Measurements from ENCODE around the gene ERP27. TPM values are rescaled to one million over a fixed set of nuclear protein-coding genes. Genes with fewer than 3 reads are reported as not detected.

Gene ERP27
- total RNA-seq, 3 donors from 2014 or later, result 0.96 to 8.5 (median 7.8) TPM

DNA sequence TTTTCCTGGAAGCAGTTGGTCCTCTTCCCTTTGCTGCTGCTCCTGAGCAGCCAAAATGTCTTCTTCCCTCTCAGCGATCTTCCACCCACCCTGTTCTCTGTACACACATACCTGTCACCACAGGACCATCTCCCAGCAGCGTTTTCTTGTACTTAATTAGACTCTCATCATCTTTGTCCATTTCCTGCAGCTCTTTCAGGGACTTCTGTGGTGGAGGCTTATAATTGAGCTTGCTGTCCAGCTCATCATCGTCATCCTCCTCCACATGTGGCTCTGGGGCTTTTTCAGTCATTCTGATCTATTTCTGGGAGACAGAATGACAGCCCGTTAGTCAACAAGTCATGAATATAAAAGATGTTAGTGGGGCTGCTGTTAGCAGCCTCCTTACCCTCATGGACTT lies 12.1 kb upstream of the ERP27 start:
- no peak for DNase-seq (ENCODE audit: low spot score in 2 of 2)
- TF ChIP-seq, protein P1, sequence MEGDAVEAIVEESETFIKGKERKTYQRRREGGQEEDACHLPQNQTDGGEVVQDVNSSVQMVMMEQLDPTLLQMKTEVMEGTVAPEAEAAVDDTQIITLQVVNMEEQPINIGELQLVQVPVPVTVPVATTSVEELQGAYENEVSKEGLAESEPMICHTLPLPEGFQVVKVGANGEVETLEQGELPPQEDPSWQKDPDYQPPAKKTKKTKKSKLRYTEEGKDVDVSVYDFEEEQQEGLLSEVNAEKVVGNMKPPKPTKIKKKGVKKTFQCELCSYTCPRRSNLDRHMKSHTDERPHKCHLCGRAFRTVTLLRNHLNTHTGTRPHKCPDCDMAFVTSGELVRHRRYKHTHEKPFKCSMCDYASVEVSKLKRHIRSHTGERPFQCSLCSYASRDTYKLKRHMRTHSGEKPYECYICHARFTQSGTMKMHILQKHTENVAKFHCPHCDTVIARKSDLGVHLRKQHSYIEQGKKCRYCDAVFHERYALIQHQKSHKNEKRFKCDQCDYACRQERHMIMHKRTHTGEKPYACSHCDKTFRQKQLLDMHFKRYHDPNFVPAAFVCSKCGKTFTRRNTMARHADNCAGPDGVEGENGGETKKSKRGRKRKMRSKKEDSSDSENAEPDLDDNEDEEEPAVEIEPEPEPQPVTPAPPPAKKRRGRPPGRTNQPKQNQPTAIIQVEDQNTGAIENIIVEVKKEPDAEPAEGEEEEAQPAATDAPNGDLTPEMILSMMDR (IDR thresholded peaks at IDR 0.05), result no peak
- no peak for TF ChIP-seq POLR2AphosphoS5 (IDR thresholded peaks at IDR 0.05)
- no peak for TF ChIP-seq POLR2A (IDR thresholded peaks at IDR 0.05)
- Histone ChIP-seq H3K36me3 (no peaks in the 10 kb centered on the region), H3K27me3 (no peaks in the 10 kb centered on the region), H3K4me3 (no peak overlapping the region), H3K9me3 (no peaks in the 10 kb centered on the region), H3K27ac (peak overlapping the region; percentile 78 to 92), H3K4me1 (peaks cover 0 to 8% of the 10 kb centered on the region in 2 donors)
- intact Hi-C loops (cut with DNase I; ENCODE audit: low total_unique reads), result no loop called here

DNA sequence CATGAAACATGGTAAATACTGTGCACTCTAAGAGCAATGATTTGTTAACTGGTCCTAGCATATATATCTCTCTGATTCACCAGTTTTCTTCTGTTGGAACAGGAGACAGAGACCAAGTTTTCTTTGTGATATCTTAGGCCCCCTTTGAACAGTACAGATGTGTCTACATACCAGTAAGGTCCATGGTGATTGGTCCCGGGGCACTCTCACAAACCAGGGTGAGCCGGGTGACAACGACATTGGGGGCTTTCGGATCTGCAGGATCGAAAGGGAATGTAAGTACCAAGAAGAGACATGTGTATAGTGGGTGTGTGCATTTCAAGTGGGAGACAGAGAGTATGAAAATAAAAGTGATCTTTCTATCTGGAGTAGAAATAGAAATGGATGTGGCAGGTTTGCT lies 11.3 kb upstream of the ERP27 start:
- H3K4me3 ChIP-seq, result no peak overlapping the region
- peak overlapping the region; percentile 78 to 92 for H3K27ac ChIP-seq
- no peaks in the 10 kb centered on the region for H3K36me3 ChIP-seq
- DNase-seq (ENCODE audit: low spot score in 2 of 2), result no peak
- TF ChIP-seq POLR2AphosphoS5 (IDR thresholded peaks at IDR 0.05), result no peak
- TF ChIP-seq POLR2A (IDR thresholded peaks at IDR 0.05), result no peak
- TF ChIP-seq, protein P1 (IDR thresholded peaks at IDR 0.05), result no peak
- intact Hi-C loops (cut with DNase I; ENCODE audit: low total_unique reads), result no loop called here
- peaks cover 0 to 8% of the 10 kb centered on the region in 2 donors for H3K4me1 ChIP-seq
- H3K9me3 ChIP-seq, result no peaks in the 10 kb centered on the region
- no peaks in the 10 kb centered on the region for H3K27me3 ChIP-seq

DNA sequence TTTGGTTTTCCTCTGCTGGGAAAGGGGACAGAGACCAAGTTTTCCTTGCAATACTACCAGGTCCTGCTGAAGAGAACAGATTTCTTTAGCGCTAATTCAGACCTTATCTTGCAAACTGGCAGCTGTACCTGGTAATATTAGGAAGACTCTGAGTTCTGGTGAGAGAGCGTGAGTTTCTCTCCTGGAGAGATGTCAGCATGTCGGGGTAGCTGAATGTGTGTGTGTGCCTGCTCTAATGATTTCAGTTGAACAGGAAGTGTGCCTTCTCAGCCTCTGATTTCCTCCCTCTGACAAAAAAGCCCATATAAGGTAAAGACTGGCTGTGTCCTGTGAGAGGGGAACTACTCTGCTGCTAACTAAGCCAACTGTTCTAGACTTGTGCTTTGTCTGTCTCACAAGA lies 10.3 kb upstream of the ERP27 start:
- Histone ChIP-seq H3K27me3 (no peaks in the 10 kb centered on the region), H3K27ac (peak overlapping the region; percentile 78 to 92), H3K4me1 (peaks cover 0 to 8% of the 10 kb centered on the region in 2 donors), H3K36me3 (no peaks in the 10 kb centered on the region), H3K9me3 (no peaks in the 10 kb centered on the region), H3K4me3 (no peak overlapping the region)
- no peak for DNase-seq (ENCODE audit: low spot score in 2 of 2)
- TF ChIP-seq POLR2A (IDR thresholded peaks at IDR 0.05) (no peak), POLR2AphosphoS5 (IDR thresholded peaks at IDR 0.05) (peak in 2 of 3 donors; percentile 36 to 47)
- TF ChIP-seq, protein P1 (IDR thresholded peaks at IDR 0.05), result no peak
- intact Hi-C loops (cut with DNase I; ENCODE audit: low total_unique reads), result no loop called here

DNA sequence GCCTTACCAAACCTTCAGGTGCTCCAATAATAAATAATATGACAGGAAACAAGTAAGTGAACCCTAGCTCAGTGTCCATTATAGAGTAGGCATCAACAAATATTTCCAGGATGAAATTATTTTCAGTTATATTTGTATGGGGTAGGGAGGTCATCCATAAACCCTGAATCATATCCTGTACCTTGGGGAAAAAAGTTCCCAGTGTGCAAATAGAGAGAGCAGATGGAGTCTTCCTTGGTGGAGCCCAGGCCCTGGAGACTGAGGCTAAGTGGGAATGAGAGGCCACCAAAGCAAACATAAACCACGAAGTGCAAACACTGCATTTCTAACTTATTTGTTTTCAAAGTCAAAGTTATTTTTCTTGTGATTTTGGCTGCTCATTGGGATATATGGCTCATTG lies 8.5 kb upstream of the ERP27 start:
- no peaks in the 10 kb centered on the region for H3K36me3 ChIP-seq
- H3K27ac ChIP-seq, result peak overlapping the region; percentile 78 to 92
- H3K4me1 ChIP-seq, result peaks cover 0 to 6% of the 10 kb centered on the region in 2 donors
- no peaks in the 10 kb centered on the region for H3K9me3 ChIP-seq
- H3K4me3 ChIP-seq, result no peak overlapping the region
- no peaks in the 10 kb centered on the region for H3K27me3 ChIP-seq
- no peak for TF ChIP-seq POLR2A (IDR thresholded peaks at IDR 0.05)
- TF ChIP-seq POLR2AphosphoS5 (IDR thresholded peaks at IDR 0.05), result no peak
- TF ChIP-seq, protein P1 (IDR thresholded peaks at IDR 0.05), result no peak
- intact Hi-C loops (cut with DNase I; ENCODE audit: low total_unique reads), result no loop called here
- no peak for DNase-seq (ENCODE audit: low spot score in 2 of 2)

DNA sequence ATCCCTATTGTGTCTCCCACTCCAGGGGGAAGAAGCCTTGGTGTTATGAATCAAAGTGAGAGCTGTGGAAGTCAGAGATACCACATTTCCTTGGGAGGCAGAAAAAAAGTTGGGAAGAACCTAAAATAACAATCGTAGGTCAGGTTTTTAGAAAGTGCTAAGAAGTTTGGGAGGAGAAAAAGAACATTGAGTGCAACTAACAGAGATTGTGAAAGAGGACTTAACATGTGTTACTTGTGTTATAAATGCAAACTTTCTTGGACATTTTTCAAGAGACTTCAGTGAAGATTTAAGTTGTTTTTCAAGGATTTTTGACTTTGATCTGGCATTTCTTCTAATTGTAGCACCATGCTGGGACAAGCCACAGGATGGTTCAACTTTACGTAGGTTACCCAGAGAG lies 7.8 kb upstream of the ERP27 start:
- TF ChIP-seq POLR2AphosphoS5 (IDR thresholded peaks at IDR 0.05) (no peak), POLR2A (IDR thresholded peaks at IDR 0.05) (no peak)
- TF ChIP-seq, protein P1 (IDR thresholded peaks at IDR 0.05), result no peak
- Histone ChIP-seq H3K27me3 (no peaks in the 10 kb centered on the region), H3K9me3 (no peaks in the 10 kb centered on the region), H3K4me3 (no peak overlapping the region), H3K36me3 (no peaks in the 10 kb centered on the region), H3K27ac (peak overlapping the region; percentile 44 to 78), H3K4me1 (peaks cover 0 to 4% of the 10 kb centered on the region in 2 donors)
- intact Hi-C loops (cut with DNase I; ENCODE audit: low total_unique reads), result no loop called here
- no peak for DNase-seq (ENCODE audit: low spot score in 2 of 2)
